Measurements from ENCODE around the gene ABI2.

The ABI2 gene

GRCh38 chr2:203484266-203485112, 156.3 kb downstream of the ABI2 start:
- peak; percentile 48 for DNase-seq

GRCh38 chr2:203489531-203489930, 161.3 kb downstream of the ABI2 start:
- DNase-seq = no peak

GRCh38 chr2:203490391-203490790, 162.2 kb downstream of the ABI2 start:
- no peak for DNase-seq

- DNase-seq = no peak
These were observed 164.8 kb downstream of the ABI2 start for GRCh38 chr2:203492965-203493364.

Measured in activated gamma-delta T cell treated with Interleukin-2 at 50 U/mL for 16 hours (primary cell).